Neural progenitor cell (in vitro differentiated cells): ENCODE measurements around the gene SLC35E1. TPM values are rescaled to one million over a fixed set of nuclear protein-coding genes. Genes with fewer than 3 reads are reported as not detected.

Experiments used
- DNase-seq: peaks from one replicate; pipeline ENCODE4 v3.0.0-alpha.2; 2016; ENCODE audit warnings: low spot score
- H2AFZ ChIP-seq: fragments of 200-600 bp; sonication (generic); replicated peaks from 2 replicates; pipeline ENCODE4 v1.6.1; 2016; ENCODE audit warnings: antibody characterized with exemption
- H3F3A ChIP-seq: fragments of 200-600 bp; sonication (generic); 2 replicates; pipeline ENCODE4 v1.6.1; 2016; ENCODE audit warnings: antibody characterized with exemption, low read depth
- H3K27ac ChIP-seq: fragments of 200-600 bp; sonication (generic); 2 replicates; pipeline ENCODE4 v1.5.1; 2016; ENCODE audit warnings: mild to moderate bottlenecking
- H3K27me3 ChIP-seq: fragments of 200-600 bp; sonication (generic); 2 replicates; pipeline ENCODE4 v1.6.1; 2016; ENCODE audit warnings: mild to moderate bottlenecking, moderate library complexity
- H3K36me3 ChIP-seq: fragments of 200-600 bp; sonication (generic); 2 replicates; pipeline ENCODE4 v1.5.1; 2016
- H3K4me1 ChIP-seq: fragments of 200-600 bp; sonication (generic); 2 replicates; pipeline ENCODE4 v1.6.1; 2016; ENCODE audit warnings: mixed run types
- H3K4me2 ChIP-seq: fragments of 200-600 bp; sonication (generic); 2 replicates; pipeline ENCODE4 v1.6.1; 2016
- H3K4me3 ChIP-seq: fragments of 200-600 bp; sonication (generic); 2 replicates; pipeline ENCODE4 v1.5.1; 2016
- H3K79me2 ChIP-seq: fragments of 200-600 bp; sonication (generic); 2 replicates; pipeline ENCODE4 v1.6.1; 2016; ENCODE audit warnings: low read depth
- H3K9ac ChIP-seq: fragments of 200-600 bp; sonication (generic); 2 replicates; pipeline ENCODE4 v1.6.1; 2016
- H3K9me3 ChIP-seq: fragments of 200-600 bp; sonication (generic); 2 replicates; pipeline ENCODE4 v1.5.1; 2016; ENCODE audit warnings: low read depth
- H4K20me1 ChIP-seq: fragments of 200-600 bp; sonication (generic); 2 replicates; pipeline ENCODE4 v1.6.1; 2016; ENCODE audit warnings: low read depth
- H3K27ac Mint-ChIP-seq: 3 replicates; pipeline ENCODE4 v1.8.0; 2021; ENCODE audit warnings: mixed read lengths
- H3K27me3 Mint-ChIP-seq: 2 replicates; pipeline ENCODE4 v1.8.0; 2022; ENCODE audit warnings: low read depth, mild to moderate bottlenecking, inconsistent platforms, moderate library complexity, mixed read lengths; ENCODE audit not compliant: insufficient read depth
- H3K36me3 Mint-ChIP-seq: 3 replicates; pipeline ENCODE4 v1.8.0; 2021; ENCODE audit warnings: mixed read lengths
- H3K4me1 Mint-ChIP-seq: 3 replicates; pipeline ENCODE4 v1.8.0; 2021; ENCODE audit warnings: mixed read lengths
- H3K4me3 Mint-ChIP-seq: 3 replicates; pipeline ENCODE4 v1.8.0; 2021; ENCODE audit warnings: mild to moderate bottlenecking, moderate library complexity, mixed read lengths
- H3K9me3 Mint-ChIP-seq: 3 replicates; pipeline ENCODE4 v1.8.0; 2020; ENCODE audit warnings: mixed read lengths
- EZH2 ChIP-seq: fragments of 200-600 bp; sonication (generic); IDR thresholded peaks from 2 replicates; pipeline ENCODE4 v1.6.1; 2017; ENCODE audit warnings: antibody characterized with exemption, mild to moderate bottlenecking, moderate library complexity
- EZH2phosphoT487 ChIP-seq: fragments of 200-600 bp; sonication (generic); IDR thresholded peaks from 2 replicates; pipeline ENCODE4 v1.6.1; 2017; ENCODE audit warnings: antibody characterized with exemption
- total RNA-seq: library from RNA; depleted of rRNA; stranded (reverse); fragments of >200 nt; gene quantifications from 2 replicates; pipeline ENCODE4 v1.2.3, GENCODE V29; 2015; ENCODE audit warnings: low replicate concordance
- TF ChIP-seq, protein P1 (sequence below): fragments of 200-600 bp; sonication (generic); IDR thresholded peaks from 2 replicates; pipeline ENCODE4 v1.5.1; 2017; ENCODE audit warnings: antibody characterized with exemption, mild to moderate bottlenecking

Gene SLC35E1
- total RNA-seq, 1 donor from 2014 or later, result 16.4 TPM

DNA sequence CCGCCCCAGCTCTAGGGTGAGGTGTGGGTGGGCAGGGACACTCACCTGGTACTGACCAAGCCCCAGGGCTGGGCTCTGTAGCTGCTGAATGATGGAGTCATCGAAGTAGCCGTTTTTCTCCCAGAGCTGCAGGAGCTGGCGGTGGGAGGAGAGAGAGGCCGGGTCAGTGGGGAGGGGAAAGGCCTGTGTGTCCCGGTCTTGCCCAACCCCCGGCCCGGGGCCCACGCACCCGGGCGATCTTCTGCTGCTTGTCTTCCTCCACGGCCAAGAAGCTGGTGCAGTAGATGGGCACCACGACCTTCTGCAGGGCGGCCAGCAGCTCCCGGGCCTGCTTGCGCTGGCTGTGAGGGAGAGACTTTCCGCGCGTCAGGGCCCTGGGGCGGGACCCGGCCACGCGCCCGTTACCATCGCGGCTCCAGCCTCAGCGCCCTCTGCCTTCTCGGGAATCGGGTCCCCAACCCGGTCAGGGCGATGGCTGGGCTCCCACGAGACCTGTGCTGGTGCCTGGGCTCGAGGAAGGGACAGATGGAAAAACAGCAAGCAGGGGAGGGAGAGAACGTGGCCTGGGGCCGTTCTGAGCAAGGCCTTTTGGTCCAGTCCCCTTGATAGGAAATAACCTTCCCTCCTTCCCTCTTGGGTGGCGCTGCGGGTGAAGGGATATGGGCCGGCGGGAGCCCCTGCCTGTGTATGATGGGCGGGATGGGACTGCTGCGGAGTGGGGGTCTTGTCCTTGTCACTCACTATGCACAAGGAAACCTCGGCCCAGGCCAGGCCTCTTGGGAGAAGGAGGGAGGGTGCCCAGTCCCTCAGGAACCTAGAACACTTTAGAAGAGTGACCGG is 41.5 kb downstream of the SLC35E1 start:
- Histone ChIP-seq H2AFZ (no peak overlapping the region), H3K4me2 (no peak overlapping the region), H3K36me3 (no peaks in the 10 kb centered on the region), H3K9me3 (no peaks in the 10 kb centered on the region), H3K4me1 (no peaks in the 10 kb centered on the region), H3K79me2 (peaks cover 3% of the 10 kb centered on the region), H3K9ac (no peak overlapping the region), H3K27me3 (no peaks in the 10 kb centered on the region), H3F3A (no peaks in the 10 kb centered on the region), H3K4me3 (no peak overlapping the region), H4K20me1 (peaks cover 14% of the 10 kb centered on the region), H3K27ac (no peak overlapping the region)
- no peak overlapping the region for H3K27ac Mint-ChIP-seq
- no peaks in the 10 kb centered on the region for H3K4me1 Mint-ChIP-seq
- H3K9me3 Mint-ChIP-seq, result no peaks in the 10 kb centered on the region
- DNase-seq, result no peak
- no peak overlapping the region for H3K4me3 Mint-ChIP-seq
- H3K36me3 Mint-ChIP-seq, result peaks cover 17% of the 10 kb centered on the region
- no peak for TF ChIP-seq EZH2
- TF ChIP-seq, protein P1, sequence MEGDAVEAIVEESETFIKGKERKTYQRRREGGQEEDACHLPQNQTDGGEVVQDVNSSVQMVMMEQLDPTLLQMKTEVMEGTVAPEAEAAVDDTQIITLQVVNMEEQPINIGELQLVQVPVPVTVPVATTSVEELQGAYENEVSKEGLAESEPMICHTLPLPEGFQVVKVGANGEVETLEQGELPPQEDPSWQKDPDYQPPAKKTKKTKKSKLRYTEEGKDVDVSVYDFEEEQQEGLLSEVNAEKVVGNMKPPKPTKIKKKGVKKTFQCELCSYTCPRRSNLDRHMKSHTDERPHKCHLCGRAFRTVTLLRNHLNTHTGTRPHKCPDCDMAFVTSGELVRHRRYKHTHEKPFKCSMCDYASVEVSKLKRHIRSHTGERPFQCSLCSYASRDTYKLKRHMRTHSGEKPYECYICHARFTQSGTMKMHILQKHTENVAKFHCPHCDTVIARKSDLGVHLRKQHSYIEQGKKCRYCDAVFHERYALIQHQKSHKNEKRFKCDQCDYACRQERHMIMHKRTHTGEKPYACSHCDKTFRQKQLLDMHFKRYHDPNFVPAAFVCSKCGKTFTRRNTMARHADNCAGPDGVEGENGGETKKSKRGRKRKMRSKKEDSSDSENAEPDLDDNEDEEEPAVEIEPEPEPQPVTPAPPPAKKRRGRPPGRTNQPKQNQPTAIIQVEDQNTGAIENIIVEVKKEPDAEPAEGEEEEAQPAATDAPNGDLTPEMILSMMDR, result no peak
- TF ChIP-seq EZH2phosphoT487, result no peak
- peaks cover 2% of the 10 kb centered on the region for H3K27me3 Mint-ChIP-seq

GRCh38 chr19:16529466-16530144 is 42.6 kb downstream of the SLC35E1 start:
- H3K4me1 ChIP-seq, result no peaks in the 10 kb centered on the region
- no peaks in the 10 kb centered on the region for H3K36me3 ChIP-seq
- H3K79me2 ChIP-seq, result no peaks in the 10 kb centered on the region
- no peak overlapping the region for H3K27ac ChIP-seq
- no peaks in the 10 kb centered on the region for H3F3A ChIP-seq
- no peak overlapping the region for H2AFZ ChIP-seq
- H3K4me3 ChIP-seq, result no peak overlapping the region
- peaks cover 2% of the 10 kb centered on the region for H3K27me3 Mint-ChIP-seq
- no peak overlapping the region for H3K4me2 ChIP-seq
- H3K36me3 Mint-ChIP-seq, result peaks cover 17% of the 10 kb centered on the region
- H3K4me3 Mint-ChIP-seq, result no peak overlapping the region
- no peaks in the 10 kb centered on the region for H3K27me3 ChIP-seq
- no peaks in the 10 kb centered on the region for H3K9me3 Mint-ChIP-seq
- no peak for DNase-seq
- H3K27ac Mint-ChIP-seq, result no peak overlapping the region
- H4K20me1 ChIP-seq, result peaks cover 9% of the 10 kb centered on the region
- TF ChIP-seq EZH2phosphoT487, result no peak
- TF ChIP-seq, protein P1, result no peak
- no peak for TF ChIP-seq EZH2
- no peaks in the 10 kb centered on the region for H3K4me1 Mint-ChIP-seq
- H3K9ac ChIP-seq, result no peak overlapping the region
- no peaks in the 10 kb centered on the region for H3K9me3 ChIP-seq

DNA sequence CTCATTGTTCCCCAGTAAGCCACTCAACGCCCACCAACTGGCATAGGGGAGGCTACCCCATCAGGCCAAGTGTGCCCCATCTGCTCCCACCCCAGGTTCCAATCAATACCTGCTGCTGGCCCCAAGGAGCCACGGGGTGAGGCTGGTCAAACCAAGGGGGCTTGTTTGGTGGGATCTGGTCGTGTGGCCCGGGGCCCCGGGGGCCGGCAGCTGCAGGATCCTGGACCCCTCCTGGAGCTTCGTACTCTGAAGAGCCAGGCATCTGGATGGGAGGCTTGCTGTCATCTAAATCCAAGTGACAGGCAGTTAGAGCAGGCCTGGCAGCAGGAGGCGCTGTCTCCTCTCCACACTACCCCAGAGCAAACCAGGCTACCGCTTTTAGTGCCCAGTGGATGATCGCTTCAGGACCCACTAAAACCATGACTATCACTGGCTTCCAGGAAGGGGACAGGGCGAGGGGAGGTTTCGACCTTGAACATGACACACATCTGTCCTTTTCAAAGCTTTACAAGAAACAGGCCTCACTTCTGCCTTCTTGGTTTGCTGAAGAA is 44.2 kb downstream of the SLC35E1 start:
- no peak overlapping the region for H3K4me2 ChIP-seq
- H2AFZ ChIP-seq, result no peak overlapping the region
- H3K36me3 ChIP-seq, result no peaks in the 10 kb centered on the region
- peaks cover 3% of the 10 kb centered on the region for H4K20me1 ChIP-seq
- Mint-ChIP-seq H3K4me3 (no peak overlapping the region), H3K36me3 (peaks cover 14% of the 10 kb centered on the region), H3K4me1 (no peaks in the 10 kb centered on the region), H3K27ac (no peak overlapping the region), H3K27me3 (peaks cover 2% of the 10 kb centered on the region), H3K9me3 (no peaks in the 10 kb centered on the region)
- H3K4me3 ChIP-seq, result no peak overlapping the region
- H3F3A ChIP-seq, result no peaks in the 10 kb centered on the region
- H3K27me3 ChIP-seq, result no peaks in the 10 kb centered on the region
- no peaks in the 10 kb centered on the region for H3K79me2 ChIP-seq
- TF ChIP-seq EZH2phosphoT487, result no peak
- TF ChIP-seq EZH2, result no peak
- TF ChIP-seq, protein P1, result peak; percentile 52
- H3K27ac ChIP-seq, result no peak overlapping the region
- peak; percentile 36 for DNase-seq
- no peak overlapping the region for H3K9ac ChIP-seq
- no peaks in the 10 kb centered on the region for H3K9me3 ChIP-seq
- no peaks in the 10 kb centered on the region for H3K4me1 ChIP-seq
